Upper lobe of left lung (tissue), 6 donors: ENCODE measurements around the gene FXYD6. TPM values are rescaled to one million over a fixed set of nuclear protein-coding genes. Genes with fewer than 3 reads are reported as not detected.

Experiments
- ATAC-seq, 2 donors: fragments of 200-7000 bp; cut with Tn5 transposase; one replicate each; pipeline ENCODE4 v1.9.1; 2022; ENCODE audit warnings: mild to moderate bottlenecking in 2 of 2, moderate library complexity in 2 of 2; ENCODE audit not compliant: low FRiP score in 2 of 2
- DNase-seq, 2 donors: peaks; one replicate each; pipeline ENCODE4 v3.0.0-alpha.2; 2019 to 2020
- H3K27ac ChIP-seq, 4 donors: fragments of 200-600 bp; sonication (generic); one replicate each; pipeline ENCODE4 v1.5.1; 2016 to 2019
- H3K27me3 ChIP-seq, 4 donors: fragments of 200-600 bp; sonication (generic); one replicate each; pipeline ENCODE4 v1.5.1; 2017 to 2019
- H3K36me3 ChIP-seq, 4 donors: fragments of 200-600 bp; sonication (generic); one replicate each; pipeline ENCODE4 v1.5.1; 2016 to 2019
- H3K4me1 ChIP-seq, 4 donors: fragments of 200-600 bp; sonication (generic); one replicate each; pipeline ENCODE4 v1.5.1; 2018 to 2019
- H3K4me3 ChIP-seq, 4 donors: fragments of 200-600 bp; sonication (generic); one replicate each; pipeline ENCODE4 v1.5.1; 2017 to 2019; ENCODE audit warnings: mild to moderate bottlenecking in 2 of 4, moderate library complexity in 1 of 4
- H3K9me3 ChIP-seq, 4 donors: fragments of 200-600 bp; sonication (generic); one replicate each; pipeline ENCODE4 v1.5.1; 2018 to 2019
- EP300 ChIP-seq, 4 donors: sonication (generic); formaldehyde crosslinking; IDR thresholded peaks; one replicate each; pipeline ENCODE4 v1.5.1; 2017; ENCODE audit warnings: antibody characterized with exemption in 4 of 4, control low read depth in 2 of 4
- POLR2A ChIP-seq, 4 donors: fragments of 450-650 bp; IDR thresholded peaks; one replicate each; pipeline ENCODE4 v1.5.1; 2016 to 2017; ENCODE audit warnings: antibody characterized with exemption in 4 of 4, mild to moderate bottlenecking in 2 of 4
- POLR2AphosphoS5 ChIP-seq, 2 donors: sonication (generic); formaldehyde crosslinking; IDR thresholded peaks; one replicate each; pipeline ENCODE4 v1.5.1; 2017; ENCODE audit warnings: antibody characterized with exemption in 2 of 2
- WGBS, 2 donors: methylation state at CpG; one replicate each; pipeline ENCODE4 v1.1.5; 2017 to 2018; 5-methylcytosine and 5-hydroxymethylcytosine counted together
- total RNA-seq, 6 donors: library from RNA; depleted of rRNA in 4 of 6; stranded (reverse); fragments of >200 nt in 4 of 6; gene quantifications; one replicate each; pipeline versions ENCODE4 v1.1.0 to v1.2.1, GENCODE V29; 2016 to 2021
- TF ChIP-seq, protein P1 (sequence below), 6 experiments: fragments of 450-650 bp in 4 of 6; fragments of 200-600 bp in 2 of 6; sonication (generic) in 2 of 6; IDR thresholded peaks; one replicate each; pipeline ENCODE4 v1.5.1; 2016 to 2019; ENCODE audit warnings: antibody characterized with exemption in 6 of 6
- donor health status: DM: no; HTN: no; CAD: no; lungs with moderate emphysema.
- donor health status: DM: no; HTN: yes; CAD: no; lungs with severe emphysema.

Gene FXYD6
- total RNA-seq, 6 donors from 2014 or later = 16.2 to 61.4 (median 33.8) TPM

DNA sequence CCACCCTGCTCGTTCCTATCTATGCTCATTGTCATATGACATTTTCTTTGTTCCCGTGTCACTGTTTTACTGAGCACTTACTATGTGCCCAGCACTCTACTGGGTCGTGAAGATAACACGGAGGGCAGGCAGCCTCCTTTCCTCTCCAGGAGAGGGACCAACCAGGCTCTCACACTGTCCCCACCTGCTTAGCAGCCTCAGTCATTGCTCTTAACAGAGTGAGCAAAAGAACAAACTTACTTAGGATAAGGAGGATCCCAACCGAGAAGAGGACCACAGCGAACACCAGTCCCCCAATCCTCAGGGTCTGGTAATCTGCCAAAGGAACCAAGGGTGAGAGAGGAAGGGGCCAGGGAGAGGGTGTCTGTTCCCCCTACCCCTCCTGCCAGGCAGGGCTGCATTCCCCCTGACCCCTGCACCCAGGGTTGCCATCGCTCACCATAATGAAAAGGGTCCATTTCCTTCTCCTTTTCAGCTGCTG, 34.9 kb downstream of the FXYD6 start:
- no peak for TF ChIP-seq POLR2AphosphoS5 (IDR thresholded peaks at IDR 0.05)
- TF ChIP-seq POLR2A (IDR thresholded peaks at IDR 0.05) = no peak
- TF ChIP-seq, protein P1, sequence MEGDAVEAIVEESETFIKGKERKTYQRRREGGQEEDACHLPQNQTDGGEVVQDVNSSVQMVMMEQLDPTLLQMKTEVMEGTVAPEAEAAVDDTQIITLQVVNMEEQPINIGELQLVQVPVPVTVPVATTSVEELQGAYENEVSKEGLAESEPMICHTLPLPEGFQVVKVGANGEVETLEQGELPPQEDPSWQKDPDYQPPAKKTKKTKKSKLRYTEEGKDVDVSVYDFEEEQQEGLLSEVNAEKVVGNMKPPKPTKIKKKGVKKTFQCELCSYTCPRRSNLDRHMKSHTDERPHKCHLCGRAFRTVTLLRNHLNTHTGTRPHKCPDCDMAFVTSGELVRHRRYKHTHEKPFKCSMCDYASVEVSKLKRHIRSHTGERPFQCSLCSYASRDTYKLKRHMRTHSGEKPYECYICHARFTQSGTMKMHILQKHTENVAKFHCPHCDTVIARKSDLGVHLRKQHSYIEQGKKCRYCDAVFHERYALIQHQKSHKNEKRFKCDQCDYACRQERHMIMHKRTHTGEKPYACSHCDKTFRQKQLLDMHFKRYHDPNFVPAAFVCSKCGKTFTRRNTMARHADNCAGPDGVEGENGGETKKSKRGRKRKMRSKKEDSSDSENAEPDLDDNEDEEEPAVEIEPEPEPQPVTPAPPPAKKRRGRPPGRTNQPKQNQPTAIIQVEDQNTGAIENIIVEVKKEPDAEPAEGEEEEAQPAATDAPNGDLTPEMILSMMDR (IDR thresholded peaks at IDR 0.05) = no peak
- no peak for TF ChIP-seq EP300 (IDR thresholded peaks at IDR 0.05)
- Histone ChIP-seq H3K36me3 (peaks cover 0 to 31% (median 0%) of the 10 kb centered on the region in 4 donors), H3K4me1 (peaks cover 0 to 8% (median 7%) of the 10 kb centered on the region in 4 donors), H3K27me3 (no peaks in the 10 kb centered on the region), H3K4me3 (no peak overlapping the region), H3K9me3 (no peaks in the 10 kb centered on the region), H3K27ac (peak overlapping the region in 3 of 4 donors; percentile 3 to 74 (median 53))
- 76 to 78% methylated on average over 7 of the region's 7 CpGs for WGBS, 2 donors
- DNase-seq (peak in 1 of 2 donors; percentile 10), ATAC-seq (peak in 1 of 2 donors; percentile 4)

DNA sequence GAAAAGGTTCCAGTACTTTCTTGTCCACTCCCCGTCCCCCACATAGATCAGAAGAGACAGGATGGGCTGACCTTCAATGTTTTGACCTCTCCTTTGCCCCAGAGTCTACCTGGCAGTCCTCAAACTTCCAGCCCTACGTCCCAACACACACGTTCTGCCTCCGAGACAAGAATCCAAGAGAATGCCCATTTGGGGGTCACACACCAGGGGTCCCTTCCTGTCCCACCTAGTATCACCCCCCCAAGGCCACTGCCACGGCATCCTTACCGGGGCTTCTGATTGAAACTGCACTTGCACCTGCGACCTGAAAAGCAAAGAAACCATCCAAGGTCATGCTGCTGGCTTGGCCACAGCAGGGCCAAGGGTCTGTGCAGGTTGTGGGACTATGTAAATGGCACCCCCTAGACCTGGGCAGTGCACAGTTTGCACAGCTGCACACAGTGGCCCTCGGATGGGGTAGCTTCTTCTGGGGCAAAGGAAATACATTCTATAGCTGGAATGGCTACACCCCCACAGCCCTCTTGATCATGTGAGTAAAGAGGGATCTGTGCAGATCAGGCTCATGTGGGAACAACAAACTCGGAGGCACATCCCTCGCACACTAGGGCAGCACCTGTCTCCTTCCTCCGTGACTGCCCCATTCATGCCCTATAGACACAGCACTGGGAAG, 35.4 kb downstream of the FXYD6 start:
- 89 to 91% methylated on average over 11 of the region's 11 CpGs for WGBS, 2 donors
- Histone ChIP-seq H3K27ac (peak overlapping the region in 2 of 4 donors; percentile 3 to 74), H3K36me3 (peaks cover 0 to 31% (median 0%) of the 10 kb centered on the region in 4 donors), H3K4me1 (peaks cover 3 to 8% (median 7%) of the 10 kb centered on the region in 4 donors), H3K27me3 (no peaks in the 10 kb centered on the region), H3K4me3 (no peak overlapping the region), H3K9me3 (no peaks in the 10 kb centered on the region)
- ATAC-seq (no peak), DNase-seq (peak in 1 of 2 donors; percentile 20)
- TF ChIP-seq EP300 (IDR thresholded peaks at IDR 0.05) (no peak), POLR2A (IDR thresholded peaks at IDR 0.05) (no peak), POLR2AphosphoS5 (IDR thresholded peaks at IDR 0.05) (no peak)
- TF ChIP-seq, protein P1 (IDR thresholded peaks at IDR 0.05) = no peak

DNA sequence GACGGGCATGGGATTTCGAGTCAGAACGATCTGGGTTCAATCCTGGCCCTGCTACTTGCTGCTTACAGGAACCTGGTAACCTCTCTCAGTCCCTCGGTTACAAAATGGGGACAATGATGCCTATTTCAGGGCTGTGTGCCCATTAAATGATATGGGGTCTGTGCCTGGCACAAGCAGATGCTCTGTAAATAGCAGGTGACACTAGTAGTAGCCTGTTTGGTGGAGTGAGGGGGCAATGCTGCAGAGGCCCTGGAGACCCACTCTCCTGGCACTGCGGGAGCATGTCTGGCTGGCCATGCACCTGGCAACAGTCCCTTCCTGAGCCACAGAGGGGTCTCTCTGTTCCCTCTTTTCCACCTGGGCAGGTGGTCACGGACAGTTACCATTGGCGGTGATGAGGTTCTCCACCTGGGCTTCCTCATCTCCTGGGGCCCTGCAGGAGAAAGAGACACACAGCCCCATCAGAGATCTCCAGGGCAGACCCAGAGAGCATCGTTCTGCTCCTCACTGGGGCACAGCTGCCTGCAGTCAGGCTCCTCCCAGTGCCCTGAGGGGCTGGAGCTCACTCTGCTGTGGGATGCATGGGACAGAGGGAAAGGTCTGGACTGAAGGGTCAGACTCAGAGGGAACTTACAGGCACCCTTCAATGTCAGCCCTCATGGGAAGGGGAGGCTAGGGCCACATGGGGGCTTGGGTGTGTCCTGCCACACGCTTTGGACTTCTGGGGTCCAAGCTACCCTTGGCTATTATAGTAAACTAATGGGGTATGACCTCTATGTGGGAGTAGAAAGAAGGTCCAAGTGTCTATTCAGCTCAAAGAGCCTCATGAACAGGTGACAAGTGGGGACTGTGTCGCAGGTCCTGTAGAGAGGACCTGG, 36.3 kb downstream of the FXYD6 start:
- Histone ChIP-seq H3K4me1 (peaks cover 3 to 8% (median 7%) of the 10 kb centered on the region in 4 donors), H3K27ac (no peak overlapping the region), H3K9me3 (no peaks in the 10 kb centered on the region), H3K4me3 (no peak overlapping the region), H3K27me3 (no peaks in the 10 kb centered on the region), H3K36me3 (peaks cover 0 to 31% (median 0%) of the 10 kb centered on the region in 4 donors)
- DNase-seq = peak in 1 of 2 donors; percentile 14
- ATAC-seq = peak in 1 of 2 donors; percentile 6
- 94 to 97% methylated on average over 5 to 9 of the region's 10 CpGs for WGBS, 2 donors
- TF ChIP-seq POLR2A (IDR thresholded peaks at IDR 0.05) = no peak
- TF ChIP-seq POLR2AphosphoS5 (IDR thresholded peaks at IDR 0.05) = no peak
- TF ChIP-seq, protein P1 (IDR thresholded peaks at IDR 0.05) = no peak
- TF ChIP-seq EP300 (IDR thresholded peaks at IDR 0.05) = no peak

DNA sequence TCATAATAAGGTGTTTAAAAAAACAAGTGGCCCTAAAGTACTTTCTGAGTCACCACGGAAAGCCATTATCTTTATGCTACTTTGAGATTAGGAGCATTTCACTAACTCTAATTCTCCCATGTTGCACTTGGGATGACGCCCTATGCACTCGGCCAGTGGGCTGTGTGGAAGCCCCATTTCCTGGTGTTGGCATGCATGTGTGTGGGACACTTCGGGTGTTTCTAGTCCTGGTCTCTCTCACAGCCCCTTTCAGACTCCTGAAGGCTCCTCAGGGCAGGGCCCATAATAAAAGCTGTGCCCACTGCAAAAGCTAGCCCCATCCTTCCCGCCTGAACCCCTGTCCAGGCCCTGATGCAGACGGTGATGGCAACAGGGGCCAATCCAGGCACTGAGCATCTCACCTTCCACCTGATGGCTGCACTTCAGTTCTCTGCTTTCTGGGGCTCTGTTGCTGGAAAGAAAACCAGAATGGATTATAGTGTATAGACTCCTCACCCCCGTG, 37.0 kb downstream of the FXYD6 start:
- Histone ChIP-seq H3K36me3 (peaks cover 0 to 31% (median 0%) of the 10 kb centered on the region in 4 donors), H3K27me3 (no peaks in the 10 kb centered on the region), H3K4me1 (peaks cover 3 to 8% (median 7%) of the 10 kb centered on the region in 4 donors), H3K27ac (no peak overlapping the region), H3K4me3 (no peak overlapping the region), H3K9me3 (no peaks in the 10 kb centered on the region)
- ATAC-seq = no peak
- 81 to 83% methylated on average over 6 to 7 of the region's 7 CpGs for WGBS, 2 donors
- TF ChIP-seq, protein P1 (IDR thresholded peaks at IDR 0.05) = no peak
- TF ChIP-seq EP300 (IDR thresholded peaks at IDR 0.05) (no peak), POLR2AphosphoS5 (IDR thresholded peaks at IDR 0.05) (no peak), POLR2A (IDR thresholded peaks at IDR 0.05) (no peak)
- peak in 1 of 2 donors; percentile 18 for DNase-seq
